ENCODE results near the gene PITPNC1. TPM values are rescaled to one million over a fixed set of nuclear protein-coding genes. Genes with fewer than 3 reads are reported as not detected.
"Not testable (repeated sequence)": the region's sequence is repeated elsewhere in the genome, so short reads cannot be mapped to it uniquely, and the experiment has no call there.

The PITPNC1 gene
- total and polyA plus RNA-seq, 2 donors (not counting 1 experiment from before 2014, with no cell fraction given): 4.7 to 26.1 TPM

- peak overlapping the region; percentile 32 for H3K27ac Mint-ChIP-seq
- H3K36me3 ChIP-seq (replicated peaks in 1 of 2; ENCODE audit: control extremely low read depth in 1 of 2, control insufficient read depth in 1 of 2, extremely low read depth in 1 of 2, insufficient read depth in 2 of 2, low read length in 1 of 2): no peaks in the 10 kb centered on the region
- H4K20me1 ChIP-seq (ENCODE audit: control insufficient read depth, insufficient read depth, low read length, poor library complexity, severe bottlenecking): no peaks in the 10 kb centered on the region
- CTCF ChIA-PET: interaction anchor here (2.9 kb wide), 1 partner anchor 25 kb away, joined by 10 read pairs; no protein-coding TSS in a partner anchor
- no peaks in the 10 kb centered on the region for H3K79me2 ChIP-seq (ENCODE audit: control insufficient read depth, insufficient read depth, low read length)
- no peak overlapping the region for H3K27ac ChIP-seq (ENCODE audit: low read length in 2 of 2)
- no peak for TF ChIP-seq EZH2 (IDR thresholded peaks at IDR 0.05; ENCODE audit: borderline replicate concordance, insufficient read depth, low read depth, low read length, poor library complexity, severe bottlenecking)
- TF ChIP-seq, protein P1, sequence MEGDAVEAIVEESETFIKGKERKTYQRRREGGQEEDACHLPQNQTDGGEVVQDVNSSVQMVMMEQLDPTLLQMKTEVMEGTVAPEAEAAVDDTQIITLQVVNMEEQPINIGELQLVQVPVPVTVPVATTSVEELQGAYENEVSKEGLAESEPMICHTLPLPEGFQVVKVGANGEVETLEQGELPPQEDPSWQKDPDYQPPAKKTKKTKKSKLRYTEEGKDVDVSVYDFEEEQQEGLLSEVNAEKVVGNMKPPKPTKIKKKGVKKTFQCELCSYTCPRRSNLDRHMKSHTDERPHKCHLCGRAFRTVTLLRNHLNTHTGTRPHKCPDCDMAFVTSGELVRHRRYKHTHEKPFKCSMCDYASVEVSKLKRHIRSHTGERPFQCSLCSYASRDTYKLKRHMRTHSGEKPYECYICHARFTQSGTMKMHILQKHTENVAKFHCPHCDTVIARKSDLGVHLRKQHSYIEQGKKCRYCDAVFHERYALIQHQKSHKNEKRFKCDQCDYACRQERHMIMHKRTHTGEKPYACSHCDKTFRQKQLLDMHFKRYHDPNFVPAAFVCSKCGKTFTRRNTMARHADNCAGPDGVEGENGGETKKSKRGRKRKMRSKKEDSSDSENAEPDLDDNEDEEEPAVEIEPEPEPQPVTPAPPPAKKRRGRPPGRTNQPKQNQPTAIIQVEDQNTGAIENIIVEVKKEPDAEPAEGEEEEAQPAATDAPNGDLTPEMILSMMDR (IDR thresholded peaks at IDR 0.05): no peak
- DNase-seq (no peak), ATAC-seq (ENCODE audit: low read depth) (no peak)
- peaks cover 0 to 26% of the 10 kb centered on the region in 2 donors for H3K4me1 ChIP-seq (ENCODE audit: control insufficient read depth in 2 of 2, insufficient read depth in 2 of 2, low read length in 2 of 2)
- no peaks in the 10 kb centered on the region for H3K27me3 Mint-ChIP-seq
- H3K27me3 ChIP-seq (replicated peaks in 1 of 4; ENCODE audit: control extremely low read depth in 1 of 4, control insufficient read depth in 3 of 4, insufficient read depth in 4 of 4, low read length in 3 of 4): no peaks in the 10 kb centered on the region
- H3K9me3 ChIP-seq (ENCODE audit: control extremely low read depth in 1 of 3, control insufficient read depth in 2 of 3, insufficient read depth in 1 of 3, low read length in 2 of 3): no peaks in the 10 kb centered on the region
- peak overlapping the region; percentile 45 for H3K4me3 Mint-ChIP-seq
- H3K4me1 Mint-ChIP-seq: peaks cover 46% of the 10 kb centered on the region
- POLR2A ChIA-PET: no interaction called here
- intact Hi-C loops (cut with micrococcal nuclease): loop anchor here (5.0 to 10.0 kb wide), 2 partner anchors 93 to 109 kb away; no protein-coding TSS in a partner anchor
- H3K9me3 Mint-ChIP-seq (ENCODE audit: insufficient read depth): no peaks in the 10 kb centered on the region
- H2AFZ ChIP-seq (ENCODE audit: insufficient read depth, low read depth, low read length, poor library complexity, severe bottlenecking): no peak overlapping the region
- no peak overlapping the region for H3K9ac ChIP-seq (ENCODE audit: low read length)
- 78% methylated on average over 5 of the region's 5 CpGs for WGBS (ENCODE audit: insufficient coverage)
- no peak overlapping the region for H3K4me2 ChIP-seq (replicated peaks; ENCODE audit: low read depth, low read length, poor library complexity, severe bottlenecking)
- H3K4me3 ChIP-seq (ENCODE audit: control extremely low read depth in 1 of 5, extremely low read depth in 1 of 5, insufficient read depth in 1 of 5, low read depth in 2 of 5, low read length in 4 of 5): no peak overlapping the region
Measured at GRCh38 chr17:67578142-67578457, 201.0 kb downstream of the PITPNC1 start.

- H2AFZ ChIP-seq (ENCODE audit: insufficient read depth, low read depth, low read length, poor library complexity, severe bottlenecking); H4K20me1 ChIP-seq (ENCODE audit: control insufficient read depth, insufficient read depth, low read length, poor library complexity, severe bottlenecking); H3K27ac ChIP-seq (ENCODE audit: low read length in 2 of 2); H3K4me2 ChIP-seq (replicated peaks; ENCODE audit: low read depth, low read length, poor library complexity, severe bottlenecking); H3K27me3 ChIP-seq (replicated peaks in 1 of 4; ENCODE audit: control extremely low read depth in 1 of 4, control insufficient read depth in 3 of 4, insufficient read depth in 4 of 4, low read length in 3 of 4); POLR2A ChIA-PET; H3K27me3 Mint-ChIP-seq; H3K9ac ChIP-seq (ENCODE audit: low read length); H3K9me3 Mint-ChIP-seq (ENCODE audit: insufficient read depth); H3K4me3 ChIP-seq (ENCODE audit: control extremely low read depth in 1 of 5, extremely low read depth in 1 of 5, insufficient read depth in 1 of 5, low read depth in 2 of 5, low read length in 4 of 5); H3K79me2 ChIP-seq (ENCODE audit: control insufficient read depth, insufficient read depth, low read length); H3K9me3 ChIP-seq (ENCODE audit: control extremely low read depth in 1 of 3, control insufficient read depth in 2 of 3, insufficient read depth in 1 of 3, low read length in 2 of 3); ATAC-seq (ENCODE audit: low read depth); H3K36me3 ChIP-seq (replicated peaks in 1 of 2; ENCODE audit: control extremely low read depth in 1 of 2, control insufficient read depth in 1 of 2, extremely low read depth in 1 of 2, insufficient read depth in 2 of 2, low read length in 1 of 2): not testable (repeated sequence)
- 77% methylated on average over 5 of the region's 9 CpGs for WGBS (ENCODE audit: insufficient coverage)
- DNase-seq: peak; percentile 18
- H3K4me1 ChIP-seq (ENCODE audit: control insufficient read depth in 2 of 2, insufficient read depth in 2 of 2, low read length in 2 of 2): peaks cover 0 to 26% of the 10 kb centered on the region in 2 donors
- Mint-ChIP-seq H3K4me1 (peaks cover 41% of the 10 kb centered on the region), H3K4me3 (peak overlapping the region; percentile 45), H3K27ac (peak overlapping the region; percentile 71)
- CTCF ChIA-PET: interaction anchor here (0.6 to 2.9 kb wide), 2 partner anchors 24 to 104 kb away, joined by 3 to 10 read pairs; no protein-coding TSS in a partner anchor
- intact Hi-C loops (cut with micrococcal nuclease): loop anchor here (5.0 to 10.0 kb wide), 2 partner anchors 94 to 108 kb away; no protein-coding TSS in a partner anchor
Measured at GRCh38 chr17:67578679-67579405, 201.8 kb downstream of the PITPNC1 start.
